GM23338 (cell line): ENCODE measurements around the gene RAP2A. TPM values are rescaled to one million over a fixed set of nuclear protein-coding genes. Genes with fewer than 3 reads are reported as not detected.

ENCODE experiments used
- ATAC-seq: fragments of 200-7000 bp; cut with Tn5 transposase; 3 replicates; pipeline ENCODE4 v1.9.1; 2020
- DNase-seq: peaks from one replicate; pipeline ENCODE4 v3.0.0-alpha.2; 2015; ENCODE audit warnings: low spot score
- H2AFZ ChIP-seq: fragments of 200-600 bp; sonication (generic); 2 replicates; pipeline ENCODE4 v1.8.0; 2016; ENCODE audit warnings: antibody characterized with exemption, mild to moderate bottlenecking, moderate library complexity
- H3F3A ChIP-seq: fragments of 200-600 bp; sonication (generic); replicated peaks from 2 replicates; pipeline ENCODE4 v1.8.0; 2017; ENCODE audit warnings: antibody characterized with exemption, mixed run types, low read depth
- H3K27ac ChIP-seq: fragments of 200-600 bp; sonication (generic); 2 replicates; pipeline ENCODE4 v1.6.1; 2016; ENCODE audit warnings: low read depth
- H3K27me3 ChIP-seq: fragments of 200-600 bp; sonication (generic); 2 replicates; pipeline ENCODE4 v1.8.0; 2016; ENCODE audit warnings: mild to moderate bottlenecking, mixed run types, moderate library complexity; ENCODE audit not compliant: insufficient read depth
- H3K36me3 ChIP-seq: fragments of 200-600 bp; sonication (generic); 2 replicates; pipeline ENCODE4 v1.8.0; 2016; ENCODE audit warnings: mild to moderate bottlenecking; ENCODE audit not compliant: insufficient read depth
- H3K4me1 ChIP-seq: fragments of 200-600 bp; sonication (generic); 2 replicates; pipeline ENCODE4 v1.8.0; 2016; ENCODE audit warnings: mild to moderate bottlenecking, moderate library complexity; ENCODE audit not compliant: insufficient read depth
- H3K4me2 ChIP-seq: fragments of 200-600 bp; sonication (generic); 2 replicates; pipeline ENCODE4 v1.7.1; 2017; ENCODE audit warnings: mixed run types
- H3K4me3 ChIP-seq: fragments of 200-600 bp; sonication (generic); 2 replicates; pipeline ENCODE4 v1.6.1; 2016; ENCODE audit warnings: mixed run types
- H3K79me2 ChIP-seq: fragments of 200-600 bp; sonication (generic); replicated peaks from 2 replicates; pipeline ENCODE4 v1.8.0; 2017; ENCODE audit warnings: mild to moderate bottlenecking; ENCODE audit not compliant: insufficient read depth
- H3K9me2 ChIP-seq: fragments of 200-600 bp; sonication (generic); 2 replicates; pipeline ENCODE4 v1.8.0; 2017; ENCODE audit not compliant: insufficient read depth
- H4K20me1 ChIP-seq: fragments of 200-600 bp; sonication (generic); replicated peaks from 2 replicates; pipeline ENCODE4 v1.8.0; 2017; ENCODE audit warnings: mild to moderate bottlenecking; ENCODE audit not compliant: insufficient read depth
- H3K27ac Mint-ChIP-seq: 2 replicates; pipeline ENCODE4 v1.8.0; 2020; ENCODE audit warnings: inconsistent platforms, mild to moderate bottlenecking, moderate library complexity, mixed read lengths
- H3K27me3 Mint-ChIP-seq: 3 replicates; pipeline ENCODE4 v1.8.0; 2022; ENCODE audit warnings: low read depth, mild to moderate bottlenecking, moderate library complexity, mixed read lengths, inconsistent platforms; ENCODE audit not compliant: insufficient read depth, poor library complexity
- H3K36me3 Mint-ChIP-seq: 3 replicates; pipeline ENCODE4 v1.8.0; 2021; ENCODE audit warnings: low read depth, mild to moderate bottlenecking, inconsistent platforms, moderate library complexity, mixed read lengths
- H3K4me1 Mint-ChIP-seq: 3 replicates; pipeline ENCODE4 v1.8.0; 2020; ENCODE audit warnings: mild to moderate bottlenecking, inconsistent platforms, mixed read lengths
- H3K4me3 Mint-ChIP-seq: 3 replicates; pipeline ENCODE4 v1.8.0; 2021; ENCODE audit warnings: moderate library complexity, mild to moderate bottlenecking, inconsistent platforms, mixed read lengths
- H3K9me3 Mint-ChIP-seq: 3 replicates; pipeline ENCODE4 v1.8.0; 2020; ENCODE audit warnings: moderate library complexity, mild to moderate bottlenecking, inconsistent platforms, mixed read lengths
- CREB1 ChIP-seq: fragments of 250-450 bp; sonication (Bioruptor Pico); IDR thresholded peaks from 2 replicates; pipeline ENCODE4 v1.5.0; 2020; ENCODE audit warnings: low read depth, mild to moderate bottlenecking, moderate library complexity
- EZH2 ChIP-seq: fragments of 200-600 bp; sonication (generic); IDR thresholded peaks from one replicate; pipeline ENCODE4 v1.8.0; 2017; ENCODE audit warnings: antibody characterized with exemption, mild to moderate bottlenecking, low read depth; ENCODE audit not compliant: unreplicated experiment
- EZH2phosphoT487 ChIP-seq: fragments of 200-600 bp; sonication (generic); IDR thresholded peaks from one replicate; pipeline ENCODE4 v1.8.1; 2018; ENCODE audit warnings: antibody characterized with exemption; ENCODE audit not compliant: unreplicated experiment
- JUNB ChIP-seq: IDR thresholded peaks from one replicate; pipeline ENCODE4 v1.6.1; 2016; ENCODE audit warnings: antibody characterized with exemption; ENCODE audit not compliant: unreplicated experiment
- NANOG ChIP-seq: IDR thresholded peaks from 2 replicates; pipeline ENCODE4 v1.6.1; 2016; ENCODE audit warnings: antibody characterized with exemption, borderline replicate concordance
- POLR2AphosphoS5 ChIP-seq: IDR thresholded peaks from 2 replicates; pipeline ENCODE4 v1.6.1; 2016; ENCODE audit warnings: antibody characterized with exemption, low read depth
- ZNF331 ChIP-seq: fragments of 250-450 bp; sonication (Bioruptor Pico); IDR thresholded peaks from 2 replicates; pipeline ENCODE4 v1.5.0; 2020; ENCODE audit warnings: low read depth, mild to moderate bottlenecking, moderate library complexity
- polyA plus RNA-seq: library from polyadenylated mRNA; unstranded; fragments of >200 nt; fragmentation: Nextera tagmentation; extraction: Ambion mirVana; gene quantifications from 2 replicates; pipeline ENCODE4 v1.2.1, GENCODE V29; 2016
- total RNA-seq: library from RNA; depleted of rRNA; stranded (reverse); fragments of >200 nt; shearing (Covaris generic); gene quantifications from 2 replicates; pipeline ENCODE4 v1.2.3, GENCODE V29; 2014
- TF ChIP-seq, protein P1 (sequence below): IDR thresholded peaks from 2 replicates; pipeline ENCODE4 v1.6.1; 2016; ENCODE audit warnings: antibody characterized with exemption
- TF ChIP-seq, protein P2 (sequence below): IDR thresholded peaks from one replicate; pipeline ENCODE4 v1.6.1; 2018; ENCODE audit warnings: antibody characterized with exemption; ENCODE audit not compliant: unreplicated experiment
- TF ChIP-seq, protein P3 (sequence below), 2 experiments: fragments of 200-600 bp in 1 of 2; sonication (generic) in 1 of 2; conservative IDR thresholded peaks; 2 replicates each; pipeline versions ENCODE4 v1.5.1 to v1.6.1; 2016 to 2017; ENCODE audit warnings: antibody characterized with exemption in 2 of 2, low read depth in 2 of 2, mild to moderate bottlenecking in 2 of 2, moderate library complexity in 1 of 2

RAP2A gene
- total and polyA plus RNA-seq, 2 experiments from 2014 or later: 10.4 to 35.3 TPM

DNA sequence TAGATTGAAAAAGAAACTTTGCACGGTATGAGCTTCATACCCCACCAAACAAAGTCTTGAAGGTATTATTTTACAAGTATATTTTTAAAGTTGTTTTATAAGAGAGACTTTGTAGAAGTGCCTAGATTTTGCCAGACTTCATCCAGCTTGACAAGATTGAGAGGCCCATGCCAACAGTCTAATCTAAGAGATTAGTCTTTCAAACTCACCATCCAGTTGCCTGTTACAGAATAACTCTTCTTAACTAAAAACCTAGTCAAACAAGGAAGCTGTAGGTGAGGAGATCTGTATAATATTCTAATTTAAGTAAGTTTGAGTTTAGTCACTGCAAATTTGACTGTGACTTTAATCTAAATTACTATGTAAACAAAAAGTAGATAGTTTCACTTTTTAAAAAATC, 41.9 kb upstream of the RAP2A start (continued):
- TF ChIP-seq EZH2 (no peak), POLR2AphosphoS5 (no peak), ZNF331 (CRISPR knock-in tag) (no peak), EZH2phosphoT487 (no peak)
- TF ChIP-seq, protein P1, sequence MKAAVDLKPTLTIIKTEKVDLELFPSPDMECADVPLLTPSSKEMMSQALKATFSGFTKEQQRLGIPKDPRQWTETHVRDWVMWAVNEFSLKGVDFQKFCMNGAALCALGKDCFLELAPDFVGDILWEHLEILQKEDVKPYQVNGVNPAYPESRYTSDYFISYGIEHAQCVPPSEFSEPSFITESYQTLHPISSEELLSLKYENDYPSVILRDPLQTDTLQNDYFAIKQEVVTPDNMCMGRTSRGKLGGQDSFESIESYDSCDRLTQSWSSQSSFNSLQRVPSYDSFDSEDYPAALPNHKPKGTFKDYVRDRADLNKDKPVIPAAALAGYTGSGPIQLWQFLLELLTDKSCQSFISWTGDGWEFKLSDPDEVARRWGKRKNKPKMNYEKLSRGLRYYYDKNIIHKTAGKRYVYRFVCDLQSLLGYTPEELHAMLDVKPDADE: no peak
- TF ChIP-seq, protein P2, sequence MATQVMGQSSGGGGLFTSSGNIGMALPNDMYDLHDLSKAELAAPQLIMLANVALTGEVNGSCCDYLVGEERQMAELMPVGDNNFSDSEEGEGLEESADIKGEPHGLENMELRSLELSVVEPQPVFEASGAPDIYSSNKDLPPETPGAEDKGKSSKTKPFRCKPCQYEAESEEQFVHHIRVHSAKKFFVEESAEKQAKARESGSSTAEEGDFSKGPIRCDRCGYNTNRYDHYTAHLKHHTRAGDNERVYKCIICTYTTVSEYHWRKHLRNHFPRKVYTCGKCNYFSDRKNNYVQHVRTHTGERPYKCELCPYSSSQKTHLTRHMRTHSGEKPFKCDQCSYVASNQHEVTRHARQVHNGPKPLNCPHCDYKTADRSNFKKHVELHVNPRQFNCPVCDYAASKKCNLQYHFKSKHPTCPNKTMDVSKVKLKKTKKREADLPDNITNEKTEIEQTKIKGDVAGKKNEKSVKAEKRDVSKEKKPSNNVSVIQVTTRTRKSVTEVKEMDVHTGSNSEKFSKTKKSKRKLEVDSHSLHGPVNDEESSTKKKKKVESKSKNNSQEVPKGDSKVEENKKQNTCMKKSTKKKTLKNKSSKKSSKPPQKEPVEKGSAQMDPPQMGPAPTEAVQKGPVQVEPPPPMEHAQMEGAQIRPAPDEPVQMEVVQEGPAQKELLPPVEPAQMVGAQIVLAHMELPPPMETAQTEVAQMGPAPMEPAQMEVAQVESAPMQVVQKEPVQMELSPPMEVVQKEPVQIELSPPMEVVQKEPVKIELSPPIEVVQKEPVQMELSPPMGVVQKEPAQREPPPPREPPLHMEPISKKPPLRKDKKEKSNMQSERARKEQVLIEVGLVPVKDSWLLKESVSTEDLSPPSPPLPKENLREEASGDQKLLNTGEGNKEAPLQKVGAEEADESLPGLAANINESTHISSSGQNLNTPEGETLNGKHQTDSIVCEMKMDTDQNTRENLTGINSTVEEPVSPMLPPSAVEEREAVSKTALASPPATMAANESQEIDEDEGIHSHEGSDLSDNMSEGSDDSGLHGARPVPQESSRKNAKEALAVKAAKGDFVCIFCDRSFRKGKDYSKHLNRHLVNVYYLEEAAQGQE: no peak

DNA sequence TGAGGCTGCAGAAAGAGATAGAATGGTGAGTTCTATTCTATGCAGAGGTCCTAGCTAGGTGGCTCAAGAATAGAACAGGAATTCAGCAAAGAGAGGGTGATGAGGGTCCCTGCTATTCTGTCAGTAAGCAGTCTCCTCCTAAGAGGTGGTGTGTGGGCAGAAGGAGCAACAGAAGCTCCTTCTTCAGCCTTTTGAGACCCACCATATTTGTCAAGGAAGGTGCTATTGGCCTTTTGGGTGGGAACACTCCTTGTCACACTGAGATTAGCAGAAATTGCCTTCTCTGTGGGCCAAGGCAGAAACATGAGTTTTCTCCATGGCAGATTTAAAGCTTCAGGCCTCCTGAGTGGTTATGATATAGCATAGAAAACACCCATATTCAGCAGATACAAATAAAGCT, 39.4 kb upstream of the RAP2A start:
- H3K36me3 ChIP-seq: no peaks in the 10 kb centered on the region
- H3K4me3 ChIP-seq: no peak overlapping the region
- H3K27me3 Mint-ChIP-seq: no peaks in the 10 kb centered on the region
- H3K9me3 Mint-ChIP-seq: no peaks in the 10 kb centered on the region
- no peaks in the 10 kb centered on the region for H3K36me3 Mint-ChIP-seq
- H4K20me1 ChIP-seq: no peaks in the 10 kb centered on the region
- no peak overlapping the region for H3K27ac ChIP-seq
- no peak overlapping the region for H3K27ac Mint-ChIP-seq
- peaks cover 4% of the 10 kb centered on the region; the same call in 1 of the 2 replicates for H3K4me1 ChIP-seq
- H2AFZ ChIP-seq: no peak overlapping the region
- H3K9me2 ChIP-seq: no peaks in the 10 kb centered on the region
- H3K4me1 Mint-ChIP-seq: no peaks in the 10 kb centered on the region
- ATAC-seq (no peak), DNase-seq (no peak)
- no peak overlapping the region for H3K4me3 Mint-ChIP-seq
- H3K79me2 ChIP-seq: no peaks in the 10 kb centered on the region
- no peak overlapping the region for H3K4me2 ChIP-seq
- no peaks in the 10 kb centered on the region for H3F3A ChIP-seq
- no peaks in the 10 kb centered on the region for H3K27me3 ChIP-seq
- no peak for TF ChIP-seq NANOG
- no peak for TF ChIP-seq CREB1
- no peak for TF ChIP-seq JUNB
- TF ChIP-seq, protein P2: no peak
- TF ChIP-seq, protein P3, sequence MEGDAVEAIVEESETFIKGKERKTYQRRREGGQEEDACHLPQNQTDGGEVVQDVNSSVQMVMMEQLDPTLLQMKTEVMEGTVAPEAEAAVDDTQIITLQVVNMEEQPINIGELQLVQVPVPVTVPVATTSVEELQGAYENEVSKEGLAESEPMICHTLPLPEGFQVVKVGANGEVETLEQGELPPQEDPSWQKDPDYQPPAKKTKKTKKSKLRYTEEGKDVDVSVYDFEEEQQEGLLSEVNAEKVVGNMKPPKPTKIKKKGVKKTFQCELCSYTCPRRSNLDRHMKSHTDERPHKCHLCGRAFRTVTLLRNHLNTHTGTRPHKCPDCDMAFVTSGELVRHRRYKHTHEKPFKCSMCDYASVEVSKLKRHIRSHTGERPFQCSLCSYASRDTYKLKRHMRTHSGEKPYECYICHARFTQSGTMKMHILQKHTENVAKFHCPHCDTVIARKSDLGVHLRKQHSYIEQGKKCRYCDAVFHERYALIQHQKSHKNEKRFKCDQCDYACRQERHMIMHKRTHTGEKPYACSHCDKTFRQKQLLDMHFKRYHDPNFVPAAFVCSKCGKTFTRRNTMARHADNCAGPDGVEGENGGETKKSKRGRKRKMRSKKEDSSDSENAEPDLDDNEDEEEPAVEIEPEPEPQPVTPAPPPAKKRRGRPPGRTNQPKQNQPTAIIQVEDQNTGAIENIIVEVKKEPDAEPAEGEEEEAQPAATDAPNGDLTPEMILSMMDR (conservative IDR thresholded peaks at IDR 0.05; ENCODE audit: low read depth in 2 of 2): no peak
- TF ChIP-seq, protein P1: no peak
